GM18511 (cell line): ENCODE data around the gene ZSCAN9.
A peak's percentile ranks its signal among the peaks of the same experiment; 100 is the strongest.

Source experiments
- ATAC-seq: cut with Tn5 transposase; IDR thresholded peaks from one replicate; pipeline ENCODE4 v1.9.1; 2021; ENCODE audit warnings: mild to moderate bottlenecking, moderate library complexity; ENCODE audit not compliant: unreplicated experiment

ZSCAN9 gene

DNA sequence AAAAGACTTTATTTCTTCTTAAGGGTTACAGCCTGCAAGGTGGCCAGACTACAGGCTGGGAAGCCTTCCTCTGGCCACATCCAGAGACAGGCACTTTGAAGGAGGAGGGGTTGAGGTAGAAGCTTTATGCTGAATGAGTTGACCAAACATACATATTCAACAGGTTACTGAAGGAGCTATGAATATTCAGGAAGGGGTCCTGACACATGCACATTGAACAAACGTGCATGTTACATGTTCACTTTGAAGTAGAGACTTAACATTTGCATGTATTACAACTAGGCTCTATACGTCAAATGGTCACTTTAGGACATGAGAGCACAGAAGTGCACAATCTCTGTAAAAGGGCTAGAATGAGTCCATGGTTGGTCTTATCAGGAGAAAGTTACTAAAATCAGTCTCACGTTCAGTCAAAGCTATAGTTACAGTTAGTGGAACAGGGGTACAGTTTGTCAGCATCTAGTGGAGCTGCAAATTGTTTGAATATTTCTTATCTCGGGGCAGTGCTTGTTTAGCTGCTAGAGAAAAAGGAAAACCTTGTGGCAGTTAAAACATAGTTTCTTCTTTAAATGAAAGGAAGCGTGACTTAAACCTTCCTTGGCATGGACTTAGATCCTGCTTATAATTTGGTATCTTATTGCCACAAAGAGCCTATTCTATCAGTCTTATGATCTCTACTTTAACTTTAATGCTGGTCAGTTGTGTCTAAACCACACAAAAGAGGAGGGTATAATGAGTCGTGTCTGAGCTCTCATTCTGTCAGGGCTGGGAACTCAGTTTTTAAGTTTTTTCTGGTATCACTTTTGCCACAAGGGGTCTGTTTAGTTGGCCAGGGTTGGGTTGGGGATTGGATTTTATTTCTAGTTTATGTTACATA, 4.6 kb upstream of the ZSCAN9 start:
- ATAC-seq: no peak

DNA sequence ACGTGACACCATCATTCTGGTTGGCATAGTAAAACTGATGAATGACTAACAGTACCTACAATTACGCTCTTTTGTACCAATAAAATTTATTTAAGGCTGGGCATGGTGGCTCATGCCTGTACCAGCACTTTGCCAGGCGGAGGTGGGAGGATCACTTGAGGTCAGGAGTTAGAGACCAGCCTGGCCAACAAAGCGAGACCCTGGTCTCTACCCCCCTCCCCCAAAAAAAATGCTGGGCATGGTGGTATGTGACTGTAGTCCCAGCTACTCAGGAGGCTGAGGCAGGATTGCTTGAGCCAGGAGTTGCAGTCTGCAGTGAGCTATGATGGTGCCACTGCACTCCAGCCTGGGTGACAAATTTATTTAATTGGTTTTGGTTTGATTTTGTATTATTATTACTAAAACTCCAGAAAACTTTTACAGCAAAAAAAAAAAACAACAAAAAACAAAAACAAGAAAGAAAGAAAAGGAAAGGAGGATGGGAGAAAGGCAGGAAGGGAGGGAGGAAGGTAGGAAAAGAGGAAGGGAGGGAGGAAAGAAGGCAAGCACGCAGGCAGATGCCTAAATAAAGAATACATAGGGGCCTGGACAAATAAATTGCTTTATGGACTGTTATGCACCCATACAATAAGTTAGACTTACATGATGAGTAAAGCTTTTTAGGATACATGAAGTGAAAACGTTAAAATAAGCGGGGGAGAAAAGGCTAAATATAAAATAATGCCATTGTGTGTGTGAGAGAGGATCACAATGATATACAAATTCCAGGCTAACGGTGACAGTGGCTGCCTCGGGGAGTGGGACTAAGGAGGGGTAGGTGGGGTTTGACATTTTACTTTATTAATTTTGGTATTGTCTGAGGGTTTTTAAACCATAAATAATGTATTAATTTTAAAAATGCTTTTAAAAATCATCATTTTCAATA, 682 bp upstream of the ZSCAN9 start:
- ATAC-seq: no peak

DNA sequence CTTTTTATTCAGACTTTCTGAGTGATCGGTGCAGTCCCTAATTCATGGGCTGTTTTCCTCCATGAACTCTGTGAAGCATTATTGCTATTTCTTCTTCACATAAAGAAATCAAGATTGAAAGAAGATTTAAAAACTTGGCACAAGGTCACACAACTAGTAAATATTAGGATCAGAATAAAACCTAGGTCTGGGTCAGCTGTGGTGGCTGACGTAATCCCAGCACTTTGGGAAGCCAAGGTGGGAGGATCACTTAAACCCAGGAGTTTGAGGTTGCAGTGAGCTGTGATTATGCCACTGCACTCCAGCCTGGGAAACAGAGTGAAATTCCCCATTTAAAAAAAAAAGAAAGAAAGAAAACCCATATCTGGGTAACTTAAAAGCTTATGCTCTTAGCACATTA, 1.4 kb downstream of the ZSCAN9 start:
- ATAC-seq: no peak

DNA sequence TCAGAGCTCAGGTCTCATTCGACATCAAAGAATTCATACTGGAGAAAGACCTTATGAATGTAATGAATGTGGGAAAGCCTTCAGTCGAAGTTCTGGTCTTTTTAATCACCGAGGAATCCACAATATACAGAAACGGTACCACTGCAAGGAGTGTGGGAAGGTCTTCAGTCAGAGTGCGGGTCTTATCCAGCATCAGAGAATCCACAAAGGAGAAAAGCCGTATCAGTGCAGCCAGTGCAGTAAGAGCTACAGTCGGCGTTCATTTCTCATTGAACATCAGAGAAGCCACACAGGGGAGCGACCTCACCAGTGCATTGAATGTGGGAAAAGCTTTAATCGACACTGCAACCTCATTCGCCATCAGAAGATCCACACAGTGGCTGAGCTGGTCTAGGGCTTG, 7.7 kb downstream of the ZSCAN9 start:
- no peak for ATAC-seq

DNA sequence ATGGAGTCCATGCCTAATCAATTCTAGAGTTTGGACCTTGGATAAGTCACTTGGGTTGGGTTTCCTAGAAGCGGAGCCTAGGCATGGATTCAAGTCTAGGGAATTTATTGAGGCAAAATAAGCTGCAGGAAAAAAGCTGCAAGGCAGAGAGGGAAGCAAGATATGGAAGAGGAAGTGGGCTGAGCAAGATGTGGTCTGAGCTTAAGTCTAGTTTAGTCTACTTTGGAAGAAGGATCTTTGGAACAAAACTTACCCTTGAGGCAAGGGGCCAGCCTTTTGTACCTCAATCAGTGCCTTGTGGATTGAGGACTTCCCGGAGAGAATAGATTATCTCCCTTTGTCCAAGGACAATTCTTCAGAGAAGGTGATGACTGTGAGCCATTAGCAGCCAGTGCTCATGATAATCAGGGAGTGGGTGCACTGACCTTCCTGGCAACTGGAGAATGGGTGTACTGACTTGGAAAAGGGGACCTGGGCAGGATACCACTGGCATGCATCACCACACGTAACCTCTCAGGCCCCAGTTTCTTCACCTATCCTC, 10.9 kb downstream of the ZSCAN9 start:
- no peak for ATAC-seq

DNA sequence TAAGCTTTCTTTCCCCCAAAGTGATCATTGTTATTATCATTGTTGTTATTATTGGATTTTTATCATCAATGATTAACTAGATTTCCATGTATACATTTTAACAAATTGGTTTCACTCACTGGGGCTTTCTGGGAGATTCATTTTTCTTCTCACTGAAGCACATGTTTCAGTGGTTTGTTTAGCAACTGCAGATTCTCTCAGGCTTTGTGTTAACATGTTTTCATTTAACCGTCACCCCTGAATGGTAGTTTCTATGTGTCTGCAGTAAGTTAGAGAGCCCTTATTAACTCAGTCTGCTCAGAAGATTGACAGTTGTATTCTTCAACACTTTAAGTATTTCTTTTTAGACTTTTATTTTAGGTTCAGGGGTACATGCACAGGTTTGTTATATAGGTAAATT, 14.6 kb downstream of the ZSCAN9 start:
- ATAC-seq: peak; percentile 70

DNA sequence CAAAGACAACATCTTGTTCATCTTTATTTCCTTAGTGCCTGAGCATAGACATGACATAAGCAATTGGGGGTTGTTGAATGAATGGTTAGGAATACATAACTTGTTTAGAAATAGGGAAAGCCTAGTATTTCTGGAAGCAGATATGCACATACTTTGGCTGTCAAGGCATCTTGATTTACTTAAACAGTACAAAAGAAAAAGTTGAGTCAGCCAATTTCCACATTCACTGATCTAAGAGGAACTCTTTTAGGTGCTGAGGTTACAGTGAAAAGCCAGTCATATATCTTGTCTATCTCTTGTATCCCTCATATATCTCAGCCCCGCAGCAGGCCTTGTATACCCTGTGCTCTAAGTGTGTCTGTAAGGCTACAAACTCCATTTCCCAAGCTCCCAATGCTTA, 15.4 kb downstream of the ZSCAN9 start:
- no peak for ATAC-seq

DNA sequence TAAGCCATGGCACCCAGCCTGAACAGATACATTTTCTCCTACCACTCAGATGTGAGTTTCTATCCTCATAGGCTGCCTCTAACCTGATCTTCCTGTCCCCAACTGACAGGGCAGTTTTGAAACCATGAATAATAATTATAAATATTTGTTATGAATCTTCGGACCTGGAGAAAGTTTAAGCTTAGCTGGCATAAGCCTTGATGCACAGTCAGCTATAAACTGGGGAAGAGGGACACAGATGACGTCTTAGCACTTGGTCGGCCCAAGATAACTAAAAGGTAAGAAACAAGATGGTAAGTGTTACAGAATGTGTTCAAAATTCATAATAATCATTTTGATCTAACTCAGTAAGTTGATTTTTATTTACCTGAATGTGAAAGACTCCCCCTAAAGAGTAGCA, 18.9 kb downstream of the ZSCAN9 start:
- no peak for ATAC-seq

DNA sequence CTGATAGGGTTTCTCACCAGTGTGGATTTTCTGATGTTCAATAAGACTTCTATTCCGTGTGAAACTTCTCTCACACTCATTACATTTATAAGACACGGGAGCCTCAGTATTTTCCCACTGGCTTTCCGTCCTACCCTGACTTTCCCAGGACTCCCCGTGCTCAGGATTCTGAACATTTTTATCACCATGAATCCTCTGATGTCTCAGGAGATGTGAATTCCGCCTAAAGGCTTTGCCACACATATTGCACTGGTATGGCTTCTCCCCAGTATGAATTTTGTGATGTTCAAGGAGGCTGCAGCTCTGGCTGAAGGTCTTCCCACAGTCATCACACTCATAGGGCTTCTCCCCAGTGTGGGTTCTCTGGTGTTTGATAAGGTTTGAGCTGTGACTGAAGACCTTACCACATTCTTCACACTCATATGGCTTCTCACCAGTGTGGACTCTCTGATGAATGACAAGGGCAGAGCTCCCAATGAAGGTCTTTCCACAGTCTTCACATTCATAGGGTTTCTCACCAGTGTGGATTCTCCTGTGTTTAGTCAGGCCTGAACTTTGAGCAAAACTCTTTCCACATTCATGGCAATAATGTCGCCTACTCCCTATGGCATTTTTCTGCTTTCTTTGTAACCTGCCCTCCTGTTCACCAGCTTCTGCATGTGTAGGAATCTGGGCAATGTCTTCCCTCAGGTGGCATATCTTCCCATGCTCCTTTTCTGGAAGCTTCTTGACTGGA, 20.3 kb downstream of the ZSCAN9 start:
- ATAC-seq: no peak

DNA sequence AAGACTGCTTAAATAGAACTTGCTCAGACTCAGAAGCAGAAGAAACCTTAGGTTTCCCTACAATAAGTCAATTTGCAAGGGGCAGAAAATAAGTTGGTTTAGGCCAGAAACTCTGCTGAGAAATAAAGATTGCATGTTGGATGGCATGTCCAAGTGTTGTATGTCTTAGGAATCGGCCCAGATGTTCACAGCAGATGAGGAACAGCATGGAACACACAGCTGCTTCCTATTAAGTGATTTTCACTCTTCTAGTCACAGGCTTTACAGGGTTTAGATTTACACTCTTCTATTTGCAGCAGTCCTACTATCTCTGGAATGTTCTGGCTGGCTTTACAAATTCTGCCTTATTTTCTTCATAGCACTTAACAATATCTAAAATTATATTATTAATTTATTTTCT, 23.8 kb downstream of the ZSCAN9 start:
- no peak for ATAC-seq

DNA sequence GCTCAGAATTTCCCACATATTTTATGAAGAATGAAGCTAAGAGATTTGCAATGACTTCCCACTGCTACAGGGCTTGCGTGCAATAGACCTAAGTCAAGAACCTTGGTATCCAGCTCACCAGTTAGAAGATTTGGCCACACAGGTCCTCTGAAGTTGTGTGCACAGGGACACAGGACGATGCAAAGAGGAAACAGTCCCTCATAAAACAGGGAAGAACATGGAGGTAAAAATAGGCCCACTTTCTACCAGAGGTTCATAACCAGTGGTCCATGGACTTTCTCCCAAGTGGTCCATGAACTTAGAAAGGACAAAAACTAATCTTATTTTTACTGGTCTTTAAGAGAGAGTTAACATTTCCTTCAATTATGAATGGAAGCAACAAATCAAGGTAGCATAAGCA, 25.7 kb downstream of the ZSCAN9 start:
- no peak for ATAC-seq

DNA sequence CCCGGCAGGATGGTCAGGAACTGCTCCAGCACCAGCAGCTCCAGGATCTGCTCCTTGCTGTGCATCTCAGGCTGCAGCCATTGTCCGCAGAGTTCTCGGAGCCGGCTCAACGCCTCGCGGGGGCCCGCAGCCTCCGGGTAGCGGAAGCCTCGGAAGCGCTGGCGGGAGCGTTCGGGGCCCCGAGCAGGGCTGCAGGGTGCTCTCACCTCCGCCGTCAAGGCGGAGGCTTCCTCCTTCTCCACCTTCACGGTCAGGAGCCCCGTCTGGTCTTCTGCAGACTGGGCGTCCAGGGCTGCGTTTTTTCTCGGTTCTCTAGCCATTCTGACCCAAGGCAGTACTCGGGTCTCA, 26.6 kb downstream of the ZSCAN9 start:
- peak; percentile 59 for ATAC-seq

DNA sequence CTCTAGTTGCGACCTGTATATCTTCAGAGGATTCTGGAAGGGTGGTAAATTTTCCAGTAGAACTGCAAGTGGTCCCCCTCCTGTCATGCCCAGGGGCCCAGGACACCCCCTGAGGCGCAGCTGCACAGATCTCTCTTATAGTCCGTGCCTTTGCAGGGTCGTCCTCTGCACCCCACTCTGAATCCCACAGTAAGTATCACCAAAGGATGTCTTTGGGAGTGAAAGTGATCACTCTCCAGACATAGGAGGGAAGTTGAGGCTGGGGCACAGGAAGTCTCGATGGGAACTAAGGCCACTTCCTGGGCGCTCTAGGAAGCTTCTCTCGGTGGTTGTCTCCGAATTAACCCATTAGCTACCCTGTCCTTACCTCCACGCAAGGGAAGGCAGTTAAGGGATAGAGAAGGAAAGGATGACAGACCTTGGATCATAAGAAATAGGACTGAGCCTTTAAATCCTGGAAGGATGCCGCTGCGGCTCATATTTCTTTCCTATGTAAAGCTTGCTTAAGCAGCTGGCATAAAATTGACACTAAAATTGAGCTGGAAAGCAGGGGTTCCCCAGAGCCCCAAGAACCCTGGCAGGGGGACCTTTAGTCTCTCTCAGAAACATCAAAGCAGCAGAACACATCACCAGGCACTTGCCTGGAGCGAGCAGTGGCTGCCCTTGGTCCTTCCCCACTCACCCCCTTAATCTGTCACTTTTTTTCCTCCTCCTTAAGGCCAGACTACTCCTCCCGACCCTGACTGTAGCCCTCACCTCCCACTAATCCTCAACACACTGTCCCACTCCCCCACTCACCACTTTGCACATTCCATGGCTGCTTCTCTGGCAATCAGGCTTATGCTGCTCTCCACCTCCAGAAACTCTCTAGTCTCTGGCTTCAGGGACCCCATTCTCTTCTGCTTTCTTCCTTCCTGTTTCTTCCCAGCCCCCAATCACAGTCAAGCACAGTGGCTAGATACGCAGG, 27.2 kb downstream of the ZSCAN9 start, which contains the start of gene ZKSCAN4:
ZKSCAN4 (minus strand) TSS at position 261 of the 967 bp plus-strand sequence. CDS start 289 bp downstream, outside the sequence.
- ATAC-seq: peak; percentile 91

DNA sequence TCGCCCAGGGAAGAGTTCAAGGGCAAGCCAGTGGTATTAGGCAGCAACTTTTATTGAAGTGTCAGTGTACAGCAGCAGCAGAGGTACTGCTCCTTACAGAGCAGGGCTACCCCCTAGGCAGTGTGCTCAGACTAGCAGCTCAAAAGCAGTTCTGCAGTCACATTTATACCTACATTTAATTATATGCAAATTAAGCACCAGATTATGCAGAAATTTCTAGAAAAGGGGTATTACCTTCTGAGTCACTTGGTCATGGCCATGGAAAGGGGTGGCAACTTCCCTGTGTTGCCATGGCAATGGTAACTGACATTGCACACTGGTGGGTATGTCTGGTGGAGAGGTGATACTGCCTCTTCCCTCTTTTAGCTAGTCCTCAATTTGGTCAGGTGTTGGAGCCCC, 29.0 kb downstream of the ZSCAN9 start:
- ATAC-seq: no peak

DNA sequence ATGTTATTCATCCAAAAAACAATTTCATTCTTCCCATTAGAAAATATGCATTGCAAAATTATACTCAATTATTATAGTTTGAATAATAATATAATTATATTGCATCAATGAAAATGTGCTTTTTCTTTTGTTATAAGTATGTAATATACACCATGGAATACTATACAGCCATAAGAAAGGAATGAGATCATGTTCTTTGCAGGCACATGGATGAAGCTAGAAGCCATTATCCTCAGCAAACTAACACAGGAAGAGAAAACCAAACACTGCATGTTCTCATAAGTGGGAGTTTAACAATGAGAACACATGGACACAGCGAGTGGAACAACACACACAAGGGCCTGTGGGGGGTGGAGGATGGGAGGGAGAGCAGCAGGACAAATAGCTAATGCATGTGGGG, 32.0 kb downstream of the ZSCAN9 start:
- no peak for ATAC-seq

DNA sequence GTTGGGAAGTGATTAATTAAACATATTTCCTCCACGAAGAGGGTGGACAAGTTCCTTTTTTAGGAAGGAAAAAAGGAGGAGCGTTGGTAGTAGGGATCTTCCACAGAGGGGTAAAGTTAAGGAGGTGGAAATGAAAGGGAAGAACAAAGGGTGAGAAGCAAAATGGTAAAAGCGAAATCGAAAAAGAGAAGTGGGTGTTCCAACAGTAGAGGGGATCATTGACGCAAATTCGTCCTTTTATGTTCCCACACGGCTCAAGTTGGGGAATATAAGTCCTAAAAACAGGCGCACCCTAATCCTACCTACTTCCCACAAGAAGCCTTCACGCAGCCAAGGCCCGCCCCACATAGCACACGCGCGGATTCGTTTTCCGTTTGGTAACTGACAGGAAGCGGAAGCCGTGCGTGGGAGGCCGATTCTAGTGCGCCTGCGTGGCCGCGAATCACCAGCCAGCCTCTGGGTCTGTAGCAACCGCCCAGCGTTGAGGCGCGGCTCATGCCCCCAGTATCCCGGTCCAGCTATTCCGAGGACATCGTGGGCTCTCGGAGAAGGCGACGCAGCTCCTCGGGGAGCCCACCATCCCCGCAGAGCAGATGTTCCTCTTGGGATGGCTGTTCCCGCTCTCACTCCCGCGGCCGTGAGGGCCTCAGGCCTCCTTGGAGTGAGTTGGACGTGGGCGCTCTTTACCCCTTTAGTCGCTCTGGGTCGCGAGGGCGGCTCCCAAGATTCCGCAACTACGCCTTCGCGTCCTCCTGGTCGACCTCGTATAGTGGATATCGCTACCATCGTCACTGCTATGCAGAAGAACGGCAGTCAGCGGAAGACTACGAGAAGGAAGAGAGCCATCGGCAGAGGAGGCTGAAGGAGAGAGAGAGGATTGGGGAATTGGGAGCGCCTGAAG, 34.1 kb downstream of the ZSCAN9 start, which contains the start of gene NKAPL:
NKAPL (plus strand) TSS at position 421 of the 901 bp plus-strand sequence; CDS start at position 496, 75 bp downstream.
- no peak for ATAC-seq

DNA sequence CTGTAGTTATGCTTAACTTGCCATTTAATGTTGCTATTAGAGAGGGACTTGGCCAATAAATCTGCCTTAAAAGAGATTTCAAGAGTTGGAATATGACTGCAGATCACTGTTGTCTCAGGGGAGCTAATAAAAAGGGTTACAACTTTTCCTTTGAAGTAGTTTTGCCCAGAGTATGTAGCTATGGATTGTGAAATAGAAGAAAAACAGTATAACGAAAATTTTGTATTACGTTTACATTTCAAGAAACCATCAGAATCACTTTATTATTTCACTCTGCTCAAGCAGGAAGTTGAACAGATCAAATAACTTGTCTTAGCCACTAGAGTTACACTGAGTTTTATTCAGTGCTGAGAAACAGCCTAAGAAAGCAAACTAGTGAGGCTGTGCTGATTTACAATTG, 38.8 kb downstream of the ZSCAN9 start:
- no peak for ATAC-seq

DNA sequence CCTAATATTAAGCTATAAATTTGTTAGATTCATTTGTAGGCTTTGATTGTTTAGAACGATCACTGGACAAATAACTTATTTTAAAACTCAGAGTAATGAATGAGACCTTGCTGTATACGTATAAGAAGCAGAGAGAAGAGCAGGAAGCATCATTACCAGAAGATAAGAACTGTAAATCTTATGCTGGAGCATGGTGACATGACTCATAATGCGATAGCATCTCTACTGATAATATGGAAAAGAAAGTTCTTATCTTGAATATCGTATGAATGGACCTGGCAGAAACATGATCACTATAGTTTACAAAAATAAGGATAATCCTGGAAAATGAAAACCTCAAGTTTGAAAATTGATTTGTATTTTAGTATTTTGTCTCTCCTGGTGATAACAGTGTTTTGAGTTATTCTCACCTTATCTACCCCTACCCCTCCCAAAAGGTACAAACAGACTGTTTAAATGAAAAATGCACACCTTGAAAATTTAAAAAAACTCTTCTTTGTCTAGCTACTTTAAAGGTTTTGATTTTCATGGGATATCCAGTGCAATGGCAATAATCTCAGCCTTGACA, 39.8 kb downstream of the ZSCAN9 start:
- no peak for ATAC-seq
